Measurements from ENCODE around the gene RNF208. TPM values are rescaled to one million over a fixed set of nuclear protein-coding genes. Genes with fewer than 3 reads are reported as not detected.

The RNF208 gene
- total and polyA plus RNA-seq, 2 donors (not counting 1 experiment from before 2014, with no cell fraction given): 1.1 to 1.4 TPM

DNA sequence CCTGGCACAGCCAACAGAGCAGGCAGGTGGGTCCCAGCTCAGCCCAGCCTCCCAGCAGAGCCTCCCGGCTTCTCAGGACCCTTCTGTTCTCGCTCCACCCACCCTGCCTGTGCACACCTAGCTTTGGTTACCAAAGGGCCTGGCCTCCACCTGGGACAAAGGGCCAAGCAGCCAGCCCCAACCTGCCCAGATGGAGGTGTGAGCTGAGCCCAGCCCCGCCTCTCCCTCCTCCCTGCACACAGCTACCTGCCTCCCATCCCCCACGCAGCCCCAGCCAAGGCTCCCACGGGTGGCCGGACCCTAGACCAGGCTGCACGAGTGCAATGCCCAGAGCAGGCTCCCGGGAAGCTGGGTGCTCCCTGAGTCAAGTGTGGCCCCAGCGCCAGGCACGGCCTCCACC is 27.1 kb downstream of the RNF208 start:
- Histone ChIP-seq H3K36me3 (replicated peaks in 1 of 2; ENCODE audit: control extremely low read depth in 1 of 2, control insufficient read depth in 1 of 2, extremely low read depth in 1 of 2, insufficient read depth in 2 of 2, low read length in 1 of 2) (peaks cover 0 to 14% of the 10 kb centered on the region in 2 experiments), H4K20me1 (ENCODE audit: control insufficient read depth, insufficient read depth, low read length, poor library complexity, severe bottlenecking) (peaks cover 50% of the 10 kb centered on the region), H3K79me2 (ENCODE audit: control insufficient read depth, insufficient read depth, low read length) (peaks cover 90% of the 10 kb centered on the region), H3K4me2 (replicated peaks; ENCODE audit: low read depth, low read length, poor library complexity, severe bottlenecking) (no peak overlapping the region), H3K4me1 (ENCODE audit: control insufficient read depth in 2 of 2, insufficient read depth in 2 of 2, low read length in 2 of 2) (peaks cover 10 to 16% of the 10 kb centered on the region in 2 donors), H2AFZ (ENCODE audit: insufficient read depth, low read depth, low read length, poor library complexity, severe bottlenecking) (no peak overlapping the region), H3K27ac (ENCODE audit: low read length in 2 of 2) (no peak overlapping the region), H3K27me3 (replicated peaks in 1 of 4; ENCODE audit: control extremely low read depth in 1 of 4, control insufficient read depth in 3 of 4, insufficient read depth in 4 of 4, low read length in 3 of 4) (peaks cover 0 to 6% (median 0%) of the 10 kb centered on the region in 4 experiments), H3K9me3 (ENCODE audit: control extremely low read depth in 1 of 3, control insufficient read depth in 2 of 3, insufficient read depth in 1 of 3, low read length in 2 of 3) (no peaks in the 10 kb centered on the region), H3K9ac (ENCODE audit: low read length) (no peak overlapping the region), H3K4me3 (ENCODE audit: control extremely low read depth in 1 of 5, extremely low read depth in 1 of 5, insufficient read depth in 1 of 5, low read depth in 2 of 5, low read length in 4 of 5) (no peak overlapping the region)
- no peak for TF ChIP-seq EZH2 (IDR thresholded peaks at IDR 0.05; ENCODE audit: borderline replicate concordance, insufficient read depth, low read depth, low read length, poor library complexity, severe bottlenecking)
- TF ChIP-seq, protein P1, sequence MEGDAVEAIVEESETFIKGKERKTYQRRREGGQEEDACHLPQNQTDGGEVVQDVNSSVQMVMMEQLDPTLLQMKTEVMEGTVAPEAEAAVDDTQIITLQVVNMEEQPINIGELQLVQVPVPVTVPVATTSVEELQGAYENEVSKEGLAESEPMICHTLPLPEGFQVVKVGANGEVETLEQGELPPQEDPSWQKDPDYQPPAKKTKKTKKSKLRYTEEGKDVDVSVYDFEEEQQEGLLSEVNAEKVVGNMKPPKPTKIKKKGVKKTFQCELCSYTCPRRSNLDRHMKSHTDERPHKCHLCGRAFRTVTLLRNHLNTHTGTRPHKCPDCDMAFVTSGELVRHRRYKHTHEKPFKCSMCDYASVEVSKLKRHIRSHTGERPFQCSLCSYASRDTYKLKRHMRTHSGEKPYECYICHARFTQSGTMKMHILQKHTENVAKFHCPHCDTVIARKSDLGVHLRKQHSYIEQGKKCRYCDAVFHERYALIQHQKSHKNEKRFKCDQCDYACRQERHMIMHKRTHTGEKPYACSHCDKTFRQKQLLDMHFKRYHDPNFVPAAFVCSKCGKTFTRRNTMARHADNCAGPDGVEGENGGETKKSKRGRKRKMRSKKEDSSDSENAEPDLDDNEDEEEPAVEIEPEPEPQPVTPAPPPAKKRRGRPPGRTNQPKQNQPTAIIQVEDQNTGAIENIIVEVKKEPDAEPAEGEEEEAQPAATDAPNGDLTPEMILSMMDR (IDR thresholded peaks at IDR 0.05): no peak
- intact Hi-C loops (cut with micrococcal nuclease): no loop called here
- Mint-ChIP-seq H3K27ac (no peak overlapping the region), H3K27me3 (no peaks in the 10 kb centered on the region), H3K4me3 (no peak overlapping the region), H3K4me1 (peaks cover 8% of the 10 kb centered on the region), H3K9me3 (ENCODE audit: insufficient read depth) (no peaks in the 10 kb centered on the region)
- ChIA-PET CTCF (no interaction called here), POLR2A (no interaction called here)
- ATAC-seq (ENCODE audit: low read depth) (no peak), DNase-seq (no peak)
- 94% methylated on average over 10 of the region's 10 CpGs for WGBS (ENCODE audit: insufficient coverage)

DNA sequence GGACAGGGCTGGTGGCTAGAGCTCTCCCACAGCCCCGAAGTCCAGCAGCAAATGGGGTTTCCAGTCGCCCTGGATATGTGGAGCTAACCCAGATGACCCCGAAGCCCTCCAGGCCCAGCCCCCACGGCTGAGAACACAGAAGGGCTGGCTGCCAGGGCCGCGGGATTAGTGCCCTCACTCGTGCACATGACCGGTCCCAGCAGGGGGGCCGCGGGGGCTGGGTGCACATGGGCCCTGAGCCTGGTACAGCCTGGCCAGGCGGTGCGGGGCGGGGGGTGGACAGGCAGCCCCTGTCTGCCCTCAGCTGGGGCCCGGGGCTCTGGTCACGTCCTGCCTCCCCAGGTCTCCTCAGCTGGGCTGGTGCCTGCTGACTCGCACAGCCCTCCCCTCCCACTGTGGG is 27.7 kb downstream of the RNF208 start:
- 94% methylated on average over 16 of the region's 16 CpGs for WGBS (ENCODE audit: insufficient coverage)
- H3K4me1 ChIP-seq (ENCODE audit: control insufficient read depth in 2 of 2, insufficient read depth in 2 of 2, low read length in 2 of 2): peaks cover 11 to 17% of the 10 kb centered on the region in 2 donors
- no peak overlapping the region for H3K4me3 ChIP-seq (ENCODE audit: control extremely low read depth in 1 of 5, extremely low read depth in 1 of 5, insufficient read depth in 1 of 5, low read depth in 2 of 5, low read length in 4 of 5)
- ChIA-PET CTCF (no interaction called here), POLR2A (no interaction called here)
- no peak for TF ChIP-seq EZH2 (IDR thresholded peaks at IDR 0.05; ENCODE audit: borderline replicate concordance, insufficient read depth, low read depth, low read length, poor library complexity, severe bottlenecking)
- TF ChIP-seq, protein P1 (IDR thresholded peaks at IDR 0.05): no peak
- no peak overlapping the region for H3K4me2 ChIP-seq (replicated peaks; ENCODE audit: low read depth, low read length, poor library complexity, severe bottlenecking)
- Mint-ChIP-seq H3K27ac (no peak overlapping the region), H3K27me3 (no peaks in the 10 kb centered on the region), H3K4me1 (peaks cover 11% of the 10 kb centered on the region), H3K9me3 (ENCODE audit: insufficient read depth) (no peaks in the 10 kb centered on the region), H3K4me3 (no peak overlapping the region)
- H3K36me3 ChIP-seq (replicated peaks in 1 of 2; ENCODE audit: control extremely low read depth in 1 of 2, control insufficient read depth in 1 of 2, extremely low read depth in 1 of 2, insufficient read depth in 2 of 2, low read length in 1 of 2): peaks cover 0 to 19% of the 10 kb centered on the region in 2 experiments
- no peaks in the 10 kb centered on the region for H3K9me3 ChIP-seq (ENCODE audit: control extremely low read depth in 1 of 3, control insufficient read depth in 2 of 3, insufficient read depth in 1 of 3, low read length in 2 of 3)
- H3K27me3 ChIP-seq (replicated peaks in 1 of 4; ENCODE audit: control extremely low read depth in 1 of 4, control insufficient read depth in 3 of 4, insufficient read depth in 4 of 4, low read length in 3 of 4): peaks cover 0 to 3% (median 0%) of the 10 kb centered on the region in 4 experiments
- no peak overlapping the region for H3K27ac ChIP-seq (ENCODE audit: low read length in 2 of 2)
- ATAC-seq (ENCODE audit: low read depth) (no peak), DNase-seq (no peak)
- intact Hi-C loops (cut with micrococcal nuclease): no loop called here
- H3K9ac ChIP-seq (ENCODE audit: low read length): no peak overlapping the region
- H3K79me2 ChIP-seq (ENCODE audit: control insufficient read depth, insufficient read depth, low read length): peaks cover 91% of the 10 kb centered on the region
- H2AFZ ChIP-seq (ENCODE audit: insufficient read depth, low read depth, low read length, poor library complexity, severe bottlenecking): no peak overlapping the region
- H4K20me1 ChIP-seq (ENCODE audit: control insufficient read depth, insufficient read depth, low read length, poor library complexity, severe bottlenecking): peaks cover 51% of the 10 kb centered on the region

All from B cell (primary cell).